GM18520 (cell line): ENCODE data around the gene PTPRG.
"Not testable (repeated sequence)": the region's sequence is repeated elsewhere in the genome, so short reads cannot be mapped to it uniquely, and the experiment has no call there.

Source experiments
- ATAC-seq: cut with Tn5 transposase; IDR thresholded peaks from one replicate; pipeline ENCODE4 v1.9.1; 2021; ENCODE audit not compliant: unreplicated experiment

Gene PTPRG

DNA sequence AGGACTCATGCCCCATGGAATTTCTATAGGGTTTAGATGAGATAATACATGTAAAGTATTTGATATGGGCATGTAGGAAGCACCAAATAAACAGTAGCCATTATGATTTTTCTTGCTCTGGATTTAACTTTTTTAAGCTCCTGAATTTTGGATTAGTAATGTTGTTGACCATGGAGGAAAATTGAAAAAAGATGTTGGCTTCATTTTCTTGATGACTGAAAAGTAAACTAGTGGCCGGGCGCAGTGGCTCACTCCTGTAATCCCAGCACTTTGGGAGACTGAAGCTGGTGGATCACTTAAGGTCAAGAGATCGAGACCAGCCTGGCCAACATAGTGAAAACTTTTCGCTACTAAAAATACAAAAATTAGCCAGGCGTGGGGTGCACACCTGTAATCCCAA, 120.3 kb downstream of the PTPRG start:
- no peak for ATAC-seq

DNA sequence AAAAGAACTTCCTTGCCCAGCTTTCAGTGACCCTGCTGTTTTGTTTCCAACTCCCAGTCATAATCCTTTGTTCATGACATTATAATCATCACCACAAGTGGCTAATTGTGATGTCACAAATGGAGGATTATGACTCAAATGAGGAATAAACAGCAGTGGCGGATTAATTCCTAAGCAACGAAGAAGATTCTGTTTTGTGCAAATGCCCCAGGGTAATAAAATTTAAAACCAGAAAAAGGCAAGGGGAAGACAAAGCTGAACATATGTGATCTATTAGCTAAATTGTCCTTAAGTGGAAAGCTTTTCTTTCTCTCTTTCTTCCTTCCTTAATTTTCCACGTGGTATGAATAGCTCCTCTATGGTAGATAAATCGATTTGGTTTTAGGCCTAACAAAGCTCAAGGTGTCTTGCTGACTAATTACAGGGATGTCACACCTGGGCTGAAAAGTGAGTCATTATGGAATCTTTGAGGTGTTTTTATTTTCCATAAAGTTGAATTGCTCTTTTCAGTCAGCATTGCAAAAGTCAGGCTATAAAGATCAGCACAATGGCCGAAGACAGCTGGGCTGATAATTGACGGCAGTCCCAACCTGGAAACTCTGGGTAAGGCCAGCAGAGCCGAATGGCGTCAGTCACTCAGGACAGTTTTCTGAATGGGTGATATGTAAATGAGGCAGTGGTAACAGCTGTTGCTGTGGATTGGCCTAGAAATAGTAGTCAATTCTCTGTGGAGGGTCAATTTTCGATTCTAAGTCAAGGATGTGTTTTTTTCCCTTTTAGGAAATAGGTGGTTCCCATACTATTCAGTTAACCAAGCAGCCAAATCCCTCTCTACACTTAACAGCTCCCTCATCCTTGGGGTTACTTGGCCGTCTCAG, 121.5 kb downstream of the PTPRG start:
- ATAC-seq = no peak

DNA sequence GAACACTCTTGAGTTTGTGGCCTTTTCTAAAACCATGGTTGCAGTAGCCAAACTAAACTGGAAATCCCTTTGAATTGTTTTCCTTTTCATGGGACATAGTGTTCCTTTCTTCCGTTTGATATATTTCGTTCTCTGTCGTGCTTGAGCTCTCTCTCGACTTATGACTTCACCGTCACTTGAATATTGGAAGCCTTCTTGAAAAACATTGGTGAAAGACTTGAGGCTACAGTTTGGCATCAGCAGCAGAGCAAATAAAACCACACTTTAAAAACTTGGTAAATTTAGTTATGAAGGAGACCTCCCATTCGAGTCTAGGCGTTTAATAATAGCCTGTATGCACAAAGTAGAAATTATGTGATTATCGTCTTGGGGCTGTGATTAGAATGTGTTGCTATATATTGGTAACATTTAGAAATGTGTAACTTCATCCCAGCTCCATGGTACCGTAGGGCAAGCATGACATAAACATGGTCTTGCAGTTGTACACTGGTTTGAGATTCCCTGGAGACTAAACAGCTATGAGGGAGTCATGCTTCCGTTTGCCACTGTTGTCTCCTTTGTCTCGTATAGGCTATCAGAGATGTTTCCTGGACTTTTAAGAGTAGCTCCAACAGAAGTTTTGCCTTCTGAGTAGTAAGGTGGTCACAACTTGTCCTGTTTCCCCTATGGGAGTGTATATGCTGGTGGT, 122.3 kb downstream of the PTPRG start:
- ATAC-seq = no peak

DNA sequence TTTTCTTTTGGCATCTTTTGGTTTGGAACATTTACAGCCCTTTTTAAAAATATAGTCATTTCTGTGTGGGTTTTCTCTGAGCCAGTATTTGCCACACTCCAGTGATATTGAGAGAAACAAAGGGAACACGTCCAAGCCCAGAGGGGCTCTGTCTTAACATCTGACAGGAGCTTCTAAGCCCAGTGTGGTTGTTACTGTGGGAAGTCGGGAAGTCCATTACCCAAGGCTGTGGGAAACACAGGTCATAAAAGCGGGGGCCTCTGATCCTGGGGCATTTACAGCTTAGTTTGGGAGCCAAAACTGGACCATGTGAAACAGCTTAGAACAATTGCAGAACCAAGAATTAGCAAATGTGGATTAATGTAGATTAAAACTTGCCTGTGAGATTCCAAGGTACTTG, 123.0 kb downstream of the PTPRG start:
- no peak for ATAC-seq

- no peak for ATAC-seq
Observed at GRCh38 chr3:61685755-61686154, 124.4 kb downstream of the PTPRG start.

- no peak for ATAC-seq
Observed at GRCh38 chr3:61686228-61686648, 124.9 kb downstream of the PTPRG start.

DNA sequence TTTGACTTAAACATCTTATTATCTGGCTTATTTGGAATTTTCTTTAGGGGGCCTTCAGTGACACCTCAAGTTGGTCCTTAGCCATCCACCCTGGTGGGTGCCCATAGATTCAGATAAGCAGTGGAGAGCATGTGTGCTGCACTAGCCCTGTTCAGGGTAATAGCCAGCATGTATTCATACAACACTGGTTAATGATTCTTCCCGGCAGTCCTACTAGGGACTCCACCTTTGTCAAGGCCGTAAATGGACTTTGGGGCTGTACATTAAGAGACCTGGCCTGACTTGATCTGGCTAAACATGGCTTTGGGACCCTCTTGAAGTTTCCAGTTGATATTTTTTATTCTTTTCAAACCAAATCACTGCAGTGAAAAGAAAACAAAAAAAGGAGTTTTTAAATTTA, 125.8 kb downstream of the PTPRG start:
- no peak for ATAC-seq

DNA sequence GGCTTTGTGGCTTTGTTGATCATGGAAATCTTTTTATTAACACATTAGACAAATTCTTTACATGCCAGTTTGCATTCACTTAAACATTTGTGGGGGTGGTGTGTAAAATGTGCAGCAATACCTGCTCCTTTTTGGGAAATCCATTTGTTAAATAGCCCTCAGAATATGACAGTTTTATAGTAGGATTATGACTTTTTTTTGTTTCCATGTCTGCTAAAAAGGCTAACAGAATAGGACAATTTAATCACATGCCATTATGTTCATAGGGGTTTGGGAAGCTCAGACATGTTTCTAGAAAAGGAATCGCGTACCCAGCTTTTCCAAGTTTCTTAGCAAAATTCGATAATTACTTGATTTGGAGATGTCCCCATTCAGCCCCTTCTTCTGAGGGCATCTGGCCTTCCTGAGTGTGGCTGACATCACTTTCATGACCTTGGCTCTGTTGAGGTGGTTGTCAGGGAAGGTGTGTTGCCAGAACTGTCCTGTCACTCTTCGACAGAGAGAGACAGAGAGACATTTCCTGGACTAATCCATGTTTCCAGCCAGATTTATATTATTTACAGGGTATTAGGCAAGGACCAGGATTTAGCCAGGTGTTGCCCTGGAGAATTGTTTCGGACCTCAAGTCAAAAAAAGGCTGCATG, 126.4 kb downstream of the PTPRG start:
- no peak for ATAC-seq

GRCh38 chr3:61688307-61688984, 127.1 kb downstream of the PTPRG start:
- no peak for ATAC-seq

DNA sequence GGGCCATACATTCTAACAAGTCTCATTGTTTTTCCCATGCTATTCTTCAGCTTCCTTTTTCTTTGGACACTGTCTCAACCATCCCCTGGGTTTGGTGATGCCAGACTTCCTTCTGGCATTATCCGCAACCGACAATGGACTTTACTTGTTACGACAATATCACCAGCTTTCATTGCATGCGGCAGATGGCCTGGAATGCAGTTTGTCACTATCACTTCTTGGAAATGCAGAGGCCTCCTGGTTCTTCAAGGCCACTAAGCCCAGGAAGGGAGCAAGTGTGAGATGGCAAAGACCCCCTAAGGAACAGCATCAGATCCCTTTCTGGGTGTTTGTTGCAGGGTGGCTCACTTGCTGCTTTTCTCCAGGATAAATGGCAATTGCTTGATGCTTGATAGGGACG, 128.6 kb downstream of the PTPRG start:
- no peak for ATAC-seq

DNA sequence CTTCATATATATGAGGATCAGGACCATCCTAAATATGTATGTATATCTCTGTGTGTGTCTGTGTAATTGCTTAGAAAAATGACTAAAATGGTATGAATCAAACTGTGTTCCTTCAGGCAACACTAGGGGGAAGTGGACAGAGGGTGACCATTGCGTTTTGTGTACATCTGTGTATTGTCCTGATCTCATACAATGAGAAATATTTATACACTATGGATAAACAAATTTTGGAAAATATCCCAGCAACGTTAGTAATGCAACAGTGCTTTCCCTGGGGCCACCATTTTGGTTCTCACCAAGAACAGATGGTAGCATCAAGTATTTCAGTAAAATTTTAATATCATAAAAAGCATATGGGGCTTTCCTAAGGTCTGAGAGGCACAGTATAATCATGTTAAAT, 130.1 kb downstream of the PTPRG start:
- ATAC-seq = no peak

GRCh38 chr3:61697301-61697700, 135.9 kb downstream of the PTPRG start:
- no peak for ATAC-seq

DNA sequence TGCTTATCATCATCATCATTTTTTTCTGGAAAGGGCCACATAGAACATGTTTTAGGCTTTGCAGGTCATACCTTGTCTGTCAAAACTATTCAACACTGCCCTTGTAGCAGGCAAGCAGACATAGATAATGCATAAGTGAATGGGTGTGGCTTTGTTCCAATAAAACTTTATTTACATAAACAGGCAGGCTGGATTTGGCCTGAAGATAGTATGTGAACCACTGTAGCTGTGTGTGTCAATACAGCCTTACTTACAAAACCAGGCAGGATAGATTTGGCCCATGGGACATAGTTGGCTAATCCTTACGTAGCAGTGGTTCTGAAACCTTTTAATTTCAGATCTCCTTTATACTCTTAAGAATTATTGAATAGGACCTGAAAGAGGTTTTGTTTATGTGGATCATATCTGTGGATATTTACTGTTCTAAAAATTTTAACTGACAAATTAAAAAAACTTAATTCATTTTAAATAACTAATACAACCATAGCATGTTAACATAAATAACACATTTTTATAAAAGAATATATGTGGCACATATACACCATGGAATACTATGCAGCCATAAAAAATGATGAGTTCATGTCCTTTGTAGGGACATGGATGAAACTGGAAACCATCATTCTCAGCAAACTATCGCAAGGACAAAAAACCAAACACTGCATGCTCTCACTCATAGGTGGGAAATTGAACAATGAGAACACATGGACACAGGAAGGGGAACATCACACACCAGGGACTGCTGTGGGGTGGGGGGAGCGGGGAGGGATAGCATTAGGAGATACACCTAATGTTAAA, 137.1 kb downstream of the PTPRG start:
- ATAC-seq = not testable (repeated sequence)

- ATAC-seq = no peak
Observed at GRCh38 chr3:61699622-61700021, 138.3 kb downstream of the PTPRG start.

- ATAC-seq = no peak
Observed at GRCh38 chr3:61701011-61701410, 139.6 kb downstream of the PTPRG start.

- no peak for ATAC-seq
Observed at GRCh38 chr3:61702453-61702852, 141.1 kb downstream of the PTPRG start.

- no peak for ATAC-seq
Observed at GRCh38 chr3:61704807-61705206, 143.4 kb downstream of the PTPRG start.

DNA sequence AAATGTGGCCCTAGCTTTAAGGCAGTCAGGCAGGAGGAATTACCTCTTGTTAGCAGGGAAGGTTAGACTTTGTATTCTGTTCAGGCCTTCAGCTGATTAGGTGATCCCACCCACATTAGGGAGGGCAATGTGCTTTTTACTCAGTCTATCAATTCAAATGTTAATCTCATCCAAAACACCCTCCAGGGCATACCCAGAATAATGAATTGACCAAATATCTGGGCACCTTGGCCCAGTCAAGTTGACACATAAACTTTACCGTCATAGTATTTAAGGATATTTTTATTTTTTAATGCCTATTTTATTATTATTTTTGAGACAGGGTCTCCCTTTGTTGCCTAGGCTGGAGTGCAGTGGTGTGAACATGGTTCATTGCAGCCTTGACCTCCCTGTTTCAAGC, 146.1 kb downstream of the PTPRG start:
- ATAC-seq = no peak

DNA sequence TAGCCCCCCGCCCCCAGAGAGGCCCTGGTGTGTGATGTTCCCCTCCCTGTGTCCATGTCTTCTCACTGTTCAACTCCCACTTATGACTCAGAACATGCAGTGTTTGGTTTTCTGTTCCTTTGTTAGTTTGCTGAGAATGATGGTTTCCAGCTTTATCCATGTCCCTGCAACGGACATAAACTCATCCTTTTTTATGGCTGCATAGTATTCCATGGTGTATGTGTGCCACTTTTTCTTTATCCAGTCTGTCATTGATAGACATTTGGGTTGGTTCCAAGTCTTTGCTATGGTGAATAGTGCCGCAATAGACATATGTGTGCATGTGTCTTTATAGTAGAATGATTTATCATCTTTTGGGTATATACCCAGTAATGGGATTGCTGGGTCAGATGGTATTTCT, 149.5 kb downstream of the PTPRG start:
- ATAC-seq = not testable (repeated sequence)

- no peak for ATAC-seq
Observed at GRCh38 chr3:61714225-61714624, 152.9 kb downstream of the PTPRG start.
